WI38 (cell line): Measurements from ENCODE around the gene FBXO8.
"Not testable (repeated sequence)": the region's sequence is repeated elsewhere in the genome, so short reads cannot be mapped to it uniquely, and the experiment has no call there.

Experiments
- H3K4me3 ChIP-seq: 2 replicates; pipeline ENCODE4 v1.5.1; 2011; ENCODE audit warnings: low read depth, mild to moderate bottlenecking, control low read depth, low read length
- CTCF ChIP-seq: IDR thresholded peaks from 2 replicates; pipeline ENCODE4 v1.5.1; 2012; ENCODE audit warnings: low read depth, mild to moderate bottlenecking, control low read depth, low read length

Gene FBXO8

GRCh38 chr4:174305961-174306360 is 22.5 kb upstream of the FBXO8 start:
- no peak for TF ChIP-seq CTCF

GRCh38 chr4:174304664-174305063 is 21.2 kb upstream of the FBXO8 start:
- no peak overlapping the region for H3K4me3 ChIP-seq
- no peak for TF ChIP-seq CTCF

More at GRCh38 chr4:174305961-174306360, 22.5 kb upstream of the FBXO8 start:
- no peak overlapping the region for H3K4me3 ChIP-seq

GRCh38 chr4:174303687-174304086 is 20.2 kb upstream of the FBXO8 start:
- TF ChIP-seq CTCF, result no peak
- no peak overlapping the region for H3K4me3 ChIP-seq

- H3K4me3 ChIP-seq, result not testable (repeated sequence)
Measured at GRCh38 chr4:174295142-174295541, 11.7 kb upstream of the FBXO8 start.

- H3K4me3 ChIP-seq, result not testable (repeated sequence)
Measured at GRCh38 chr4:174294641-174295040, 11.2 kb upstream of the FBXO8 start.

GRCh38 chr4:174292473-174292872 is 9.0 kb upstream of the FBXO8 start:
- TF ChIP-seq CTCF, result no peak
- H3K4me3 ChIP-seq, result no peak overlapping the region

GRCh38 chr4:174286870-174287269 is 3.4 kb upstream of the FBXO8 start:
- H3K4me3 ChIP-seq, result no peak overlapping the region
- TF ChIP-seq CTCF, result no peak

- no peak for TF ChIP-seq CTCF
- H3K4me3 ChIP-seq, result peak overlapping the region; percentile 76
Measured at GRCh38 chr4:174284487-174284886, 1.0 kb upstream of the FBXO8 start.
